AG09319 (cell line): ENCODE data around the gene DLGAP4.

Experiments used
- DNase-seq: peaks from one replicate; pipeline ENCODE4 v3.0.0-alpha.2; 2010; ENCODE audit warnings: low read depth; ENCODE audit errors: extremely low read depth
- CTCF ChIP-seq: IDR thresholded peaks from 2 replicates; pipeline ENCODE4 v1.5.1; 2011; ENCODE audit warnings: low read depth, mild to moderate bottlenecking, inconsistent platforms, low read length, moderate library complexity

DLGAP4 gene

GRCh38 chr20:36305602-36306551 is at the start of gene DLGAP4:
DLGAP4 (plus strand) TSS chr20:36306339; CDS start chr20:36431718, 125,379 bp downstream.
- TF ChIP-seq CTCF = no peak
- DNase-seq = no peak

GRCh38 chr20:36259177-36260061 is 46.7 kb upstream of the DLGAP4 start:
- DNase-seq = no peak
- TF ChIP-seq CTCF = no peak

- DNase-seq = no peak
- no peak for TF ChIP-seq CTCF
Observed at GRCh38 chr20:36260316-36260715, 45.8 kb upstream of the DLGAP4 start.

GRCh38 chr20:36261389-36262105 is 44.6 kb upstream of the DLGAP4 start:
- no peak for DNase-seq
- TF ChIP-seq CTCF = no peak

GRCh38 chr20:36262440-36262839 is 43.7 kb upstream of the DLGAP4 start:
- no peak for TF ChIP-seq CTCF
- DNase-seq = no peak

GRCh38 chr20:36264426-36265246 is 41.5 kb upstream of the DLGAP4 start:
- DNase-seq = no peak
- TF ChIP-seq CTCF = no peak
